GM19035 (cell line): ENCODE data around the gene TRAPPC10.
"Not testable (repeated sequence)": the region's sequence is repeated elsewhere in the genome, so short reads cannot be mapped to it uniquely, and the experiment has no call there.

Source experiments
- ATAC-seq: cut with Tn5 transposase; IDR thresholded peaks from one replicate; pipeline ENCODE4 v1.9.1; 2021; ENCODE audit not compliant: unreplicated experiment

The TRAPPC10 gene

DNA sequence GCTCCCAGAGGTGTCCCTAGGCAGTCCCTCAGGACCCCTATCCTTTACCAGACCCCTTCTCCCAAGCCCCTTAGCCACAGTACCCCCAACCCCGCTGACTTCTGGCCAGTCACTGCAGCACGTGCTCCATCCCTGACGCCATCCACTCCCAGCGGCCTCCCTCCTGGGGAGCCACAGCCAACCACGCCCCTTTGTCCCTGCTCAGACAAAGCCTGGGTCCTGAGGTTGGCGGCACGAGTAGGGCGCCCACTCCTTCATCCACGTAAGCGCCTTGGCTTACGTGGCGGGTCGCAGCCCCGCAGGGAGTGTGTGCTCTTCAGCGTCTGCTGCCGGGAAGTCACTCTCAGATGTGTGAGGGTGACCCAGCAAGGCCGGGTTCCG lies 128.4 kb downstream of the TRAPPC10 start:
- not testable (repeated sequence) for ATAC-seq

- ATAC-seq: not testable (repeated sequence)
Observed at GRCh38 chr21:44142470-44142869, 130.4 kb downstream of the TRAPPC10 start.

- peak; percentile 43 for ATAC-seq
Observed at GRCh38 chr21:44143380-44143779, 131.3 kb downstream of the TRAPPC10 start.

GRCh38 chr21:44143996-44144395 lies 131.9 kb downstream of the TRAPPC10 start:
- ATAC-seq: peak; percentile 19

GRCh38 chr21:44144784-44145602 lies 132.9 kb downstream of the TRAPPC10 start:
- ATAC-seq: not testable (repeated sequence)

GRCh38 chr21:44145616-44146015 lies 133.5 kb downstream of the TRAPPC10 start:
- not testable (repeated sequence) for ATAC-seq

DNA sequence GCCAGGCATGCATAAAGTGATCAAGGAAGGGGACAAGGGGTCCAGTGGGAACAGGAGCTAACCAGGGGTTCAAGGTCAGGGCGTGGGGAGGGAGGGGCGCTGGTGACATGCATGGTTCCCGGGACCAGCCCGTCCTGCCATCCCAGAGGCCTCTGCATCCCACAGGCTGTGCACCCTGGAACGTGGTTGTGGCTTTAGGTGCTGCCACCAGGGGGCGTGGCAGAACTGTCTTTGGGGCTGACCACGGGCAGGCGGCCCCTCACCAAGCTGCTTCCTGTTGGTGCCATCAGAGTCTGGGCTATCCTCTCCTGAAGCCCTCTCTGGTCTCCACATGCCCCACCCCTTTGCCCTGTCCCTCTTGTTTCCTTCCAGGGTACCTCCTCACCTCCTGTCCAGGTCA lies 135.0 kb downstream of the TRAPPC10 start:
- ATAC-seq: not testable (repeated sequence)

DNA sequence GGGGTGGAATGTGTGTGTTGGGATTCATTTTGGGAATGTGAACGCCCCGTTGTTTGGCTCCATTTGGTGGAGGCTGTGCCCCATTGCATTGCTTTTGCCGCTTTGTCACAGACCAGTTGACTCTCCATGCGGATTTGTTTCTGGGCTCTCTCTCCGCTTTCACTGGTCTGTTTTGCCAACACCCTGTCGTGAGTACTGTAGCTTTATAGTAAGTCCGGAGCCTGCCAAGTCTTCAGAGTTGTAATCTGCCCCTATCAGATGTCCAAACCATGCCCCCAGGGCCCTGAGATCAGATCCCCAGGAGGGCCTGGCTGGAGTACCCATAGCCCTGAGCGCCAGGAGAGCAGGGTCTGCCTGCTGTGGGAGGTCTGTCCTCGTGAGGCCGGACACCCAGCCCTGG lies 138.1 kb downstream of the TRAPPC10 start:
- not testable (repeated sequence) for ATAC-seq

DNA sequence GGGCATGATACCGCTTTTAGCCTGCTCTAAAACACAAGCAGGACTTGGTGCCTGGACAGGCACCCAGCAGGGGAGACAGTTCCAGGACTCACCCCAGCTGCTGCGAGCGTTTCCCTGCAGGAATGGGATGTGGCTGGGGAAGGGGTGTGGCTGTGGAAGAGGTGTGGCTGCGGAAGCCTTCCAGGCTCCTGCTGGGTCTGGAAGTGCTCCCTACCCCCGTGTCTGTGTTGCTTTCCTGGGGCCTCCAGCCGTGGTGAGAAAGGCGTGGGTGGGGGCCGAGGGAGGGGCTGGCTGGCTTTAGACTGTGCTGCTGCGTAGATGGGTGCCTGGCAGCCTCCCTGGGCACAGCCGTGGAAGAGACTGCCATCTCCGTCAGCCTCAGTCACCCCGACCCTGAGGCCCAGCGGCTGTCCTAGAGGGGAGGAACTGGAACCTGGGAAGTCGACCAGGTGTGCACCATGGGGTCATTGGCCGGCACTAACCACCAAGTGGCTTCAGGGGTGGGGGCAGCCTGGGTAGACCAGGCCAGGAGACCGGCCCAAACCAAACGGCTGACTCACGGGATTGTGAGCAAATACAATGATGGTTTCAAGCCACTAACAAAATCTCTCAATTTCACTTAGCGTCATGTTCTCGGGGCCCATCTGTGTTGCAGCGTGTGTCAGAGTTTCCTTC lies 141.2 kb downstream of the TRAPPC10 start:
- not testable (repeated sequence) for ATAC-seq

GRCh38 chr21:44153889-44154228 lies 141.8 kb downstream of the TRAPPC10 start:
- not testable (repeated sequence) for ATAC-seq

GRCh38 chr21:44154816-44155230 lies 142.7 kb downstream of the TRAPPC10 start:
- peak; percentile 33 for ATAC-seq

DNA sequence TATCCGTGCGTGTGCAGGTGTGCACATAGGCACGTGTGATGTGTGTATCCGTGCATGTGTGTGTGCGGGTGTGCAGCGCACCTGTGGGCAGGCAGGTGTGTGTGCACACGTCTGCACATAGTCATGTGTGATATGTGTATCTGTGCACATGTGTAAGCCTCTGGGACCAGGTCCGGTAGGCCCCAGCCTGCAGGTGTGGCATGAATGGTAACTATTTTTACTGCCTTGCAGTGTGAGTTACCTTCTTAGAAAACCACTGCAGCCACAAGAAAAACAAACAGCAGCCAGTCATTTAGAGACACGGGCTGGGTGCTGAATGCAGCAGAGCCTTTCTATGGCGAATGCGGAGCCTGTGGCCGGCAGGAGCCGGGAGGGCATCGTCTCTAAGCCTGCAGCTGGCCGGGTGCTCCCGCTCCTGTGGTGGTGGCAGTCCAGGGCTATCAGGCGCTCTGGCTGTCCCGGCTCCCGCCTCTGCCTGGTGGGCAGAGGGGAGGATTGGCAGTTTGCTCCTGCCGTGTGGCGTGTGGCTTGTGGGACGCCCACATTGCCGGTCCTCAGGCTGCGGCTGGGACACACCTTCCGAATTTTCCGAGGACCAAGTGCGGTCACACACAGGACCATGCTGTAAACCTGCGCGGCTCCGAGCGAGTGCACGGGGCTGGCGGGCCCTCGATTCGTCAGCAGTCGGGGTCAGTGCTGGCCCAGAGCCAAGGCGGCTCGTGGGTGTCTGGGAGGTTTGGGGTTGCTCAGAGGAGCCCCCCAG lies 143.3 kb downstream of the TRAPPC10 start:
- ATAC-seq: peak; percentile 55

DNA sequence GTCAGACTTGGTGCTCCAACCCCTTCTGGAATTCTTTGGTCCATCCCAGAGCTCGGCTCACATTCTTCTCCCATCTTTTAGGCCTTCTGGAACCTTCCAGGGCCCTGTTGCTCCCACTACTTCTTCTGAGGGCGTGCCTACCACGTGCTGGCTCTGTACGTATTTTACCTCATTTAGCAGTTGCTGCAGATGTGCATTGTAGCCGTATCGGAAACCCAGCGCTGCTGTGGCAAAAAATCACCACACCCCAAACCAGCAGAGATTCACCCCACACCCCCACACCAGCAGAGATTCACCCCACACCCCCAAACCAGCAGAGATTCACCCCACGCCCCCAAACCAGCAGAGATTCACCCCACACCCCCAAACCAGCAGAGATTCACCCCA lies 143.9 kb downstream of the TRAPPC10 start:
- not testable (repeated sequence) for ATAC-seq
